HepG2 (cell line): ENCODE measurements around the gene NRSN2. TPM values are rescaled to one million over a fixed set of nuclear protein-coding genes. Genes with fewer than 3 reads are reported as not detected.

ENCODE experiments used
- BHLHE40 ChIP-seq: IDR thresholded peaks from 2 replicates; pipeline ENCODE4 v1.6.1; 2011; ENCODE audit warnings: low read length, improper control_type of control experiment
- CEBPG ChIP-seq: IDR thresholded peaks from 2 replicates; pipeline ENCODE4 v1.6.1; 2016
- HNRNPLL ChIP-seq: fragments of 200-400 bp; formaldehyde crosslinking; IDR thresholded peaks from 2 replicates; pipeline ENCODE4 v1.6.1; 2017; ENCODE audit warnings: mild to moderate bottlenecking, low read depth, low read length; ENCODE audit not compliant: poor library complexity, severe bottlenecking
- KLF15 ChIP-seq: sonication (generic); formaldehyde crosslinking; IDR thresholded peaks from 2 replicates; pipeline ENCODE4 v1.8.1; 2023; ENCODE audit warnings: borderline replicate concordance, mild to moderate bottlenecking, inconsistent platforms, missing genetic modification reagents, mixed read lengths
- MAFF ChIP-seq: IDR thresholded peaks from 2 replicates; pipeline ENCODE4 v1.6.1; 2011; ENCODE audit warnings: low read depth, low read length, improper control_type of control experiment
- MLLT10 ChIP-seq: sonication (generic); formaldehyde crosslinking; IDR thresholded peaks from 2 replicates; pipeline ENCODE4 v1.4.0; 2020; ENCODE audit warnings: missing genetic modification reagents
- MYC ChIP-seq: sonication (generic); formaldehyde crosslinking; IDR thresholded peaks from 2 replicates; pipeline ENCODE4 v1.9.0; 2021; ENCODE audit warnings: missing genetic modification reagents, borderline replicate concordance
- NRL ChIP-seq: sonication (generic); formaldehyde crosslinking; IDR thresholded peaks from 2 replicates; pipeline ENCODE4 v1.5.0; 2020; ENCODE audit warnings: missing genetic modification reagents, mild to moderate bottlenecking, moderate library complexity, borderline replicate concordance
- PHF21A ChIP-seq: sonication (generic); formaldehyde crosslinking; IDR thresholded peaks from 2 replicates; pipeline ENCODE4 v1.5.0; 2020; ENCODE audit warnings: mild to moderate bottlenecking, missing genetic modification reagents
- RFX1 ChIP-seq: fragments of 450-650 bp; IDR thresholded peaks from 2 replicates; pipeline ENCODE4 v1.6.1; 2017
- RXRB ChIP-seq: IDR thresholded peaks from 2 replicates; pipeline ENCODE4 v1.6.1; 2016; ENCODE audit warnings: borderline replicate concordance, missing genetic modification reagents, missing compliant biosample characterization
- SRSF4 ChIP-seq: fragments of 200-400 bp; formaldehyde crosslinking; IDR thresholded peaks from one replicate; pipeline ENCODE4 v1.6.1; 2018; ENCODE audit warnings: mild to moderate bottlenecking, low read depth, low read length, moderate library complexity; ENCODE audit not compliant: poor library complexity, severe bottlenecking
- ZFP36L2 ChIP-seq: sonication (generic); formaldehyde crosslinking; IDR thresholded peaks from 2 replicates; pipeline ENCODE4 v1.4.0; 2020; ENCODE audit warnings: missing genetic modification reagents
- ZFP41 ChIP-seq: sonication (generic); formaldehyde crosslinking; IDR thresholded peaks from 2 replicates; pipeline ENCODE4 v1.4.0; 2020; ENCODE audit warnings: mild to moderate bottlenecking, missing genetic modification reagents, borderline replicate concordance
- ZFP62 ChIP-seq: sonication (generic); formaldehyde crosslinking; IDR thresholded peaks from 2 replicates; pipeline ENCODE4 v1.4.0; 2020; ENCODE audit warnings: missing genetic modification reagents
- ZNF124 ChIP-seq: sonication (generic); formaldehyde crosslinking; IDR thresholded peaks from 2 replicates; pipeline ENCODE4 v1.4.0; 2020; ENCODE audit warnings: missing genetic modification reagents
- ZNF432 ChIP-seq: sonication (generic); formaldehyde crosslinking; IDR thresholded peaks from 2 replicates; pipeline ENCODE4 v1.5.0; 2020; ENCODE audit warnings: missing genetic modification reagents, mild to moderate bottlenecking, borderline replicate concordance
- ZNF484 ChIP-seq: sonication (generic); formaldehyde crosslinking; IDR thresholded peaks from 2 replicates; pipeline ENCODE4 v1.5.1; 2020; ENCODE audit warnings: mild to moderate bottlenecking, low read depth, missing genetic modification reagents, borderline replicate concordance
- ZNF709 ChIP-seq: sonication (generic); formaldehyde crosslinking; IDR thresholded peaks from 2 replicates; pipeline ENCODE4 v1.5.0; 2020; ENCODE audit warnings: mild to moderate bottlenecking, missing genetic modification reagents
- ZNF777 ChIP-seq: sonication (generic); formaldehyde crosslinking; IDR thresholded peaks from 2 replicates; pipeline ENCODE4 v1.4.0; 2020; ENCODE audit warnings: missing genetic modification reagents
- ZNF841 ChIP-seq: sonication (generic); formaldehyde crosslinking; IDR thresholded peaks from 2 replicates; pipeline ENCODE4 v1.8.1; 2023; ENCODE audit warnings: missing genetic modification reagents, borderline replicate concordance
- polyA plus RNA-seq, 8 experiments: library from polyadenylated mRNA; depleted of rRNA in 3 of 8; stranded (reverse) in 7 of 8; unstranded in 1 of 8; fragments of >200 nt; fragmentation: Illumina TruSeq in 4 of 8; extraction: Trizol in 4 of 8; gene quantifications; 2 replicates each; pipeline versions ENCODE4 v1.2.1 to v1.2.3, GENCODE V29; 2011 to 2016; ENCODE audit warnings: low read depth in 4 of 8, missing spikeins in 1 of 8, mixed read lengths in 1 of 8; ENCODE audit not compliant: insufficient read depth in 1 of 8
- total RNA-seq, 5 experiments: library from RNA; depleted of rRNA; stranded (reverse); fragments of >200 nt; fragmentation: Illumina TruSeq; extraction: Trizol; gene quantifications; 2 replicates each; pipeline ENCODE4 v1.2.3, GENCODE V29; 2016; ENCODE audit warnings: low read depth in 1 of 5
- TF ChIP-seq, protein P1 (sequence below): IDR thresholded peaks from 2 replicates; pipeline ENCODE4 v1.6.1; 2018; ENCODE audit warnings: missing genetic modification reagents
- TF ChIP-seq, protein P2 (sequence below): IDR thresholded peaks from 2 replicates; pipeline ENCODE4 v1.6.1; 2016; ENCODE audit warnings: low read depth, control low read depth
- TF ChIP-seq, protein P3 (sequence below): sonication (generic); formaldehyde crosslinking; IDR thresholded peaks from 2 replicates; pipeline ENCODE4 v1.4.0; 2020; ENCODE audit warnings: missing genetic modification reagents

Gene NRSN2
- total and polyA plus RNA-seq, 2 of the 13 experiments (the other 11 are each of a cell fraction or from before 2014, with no cell fraction given) = 32.3 to 49.4 TPM

DNA sequence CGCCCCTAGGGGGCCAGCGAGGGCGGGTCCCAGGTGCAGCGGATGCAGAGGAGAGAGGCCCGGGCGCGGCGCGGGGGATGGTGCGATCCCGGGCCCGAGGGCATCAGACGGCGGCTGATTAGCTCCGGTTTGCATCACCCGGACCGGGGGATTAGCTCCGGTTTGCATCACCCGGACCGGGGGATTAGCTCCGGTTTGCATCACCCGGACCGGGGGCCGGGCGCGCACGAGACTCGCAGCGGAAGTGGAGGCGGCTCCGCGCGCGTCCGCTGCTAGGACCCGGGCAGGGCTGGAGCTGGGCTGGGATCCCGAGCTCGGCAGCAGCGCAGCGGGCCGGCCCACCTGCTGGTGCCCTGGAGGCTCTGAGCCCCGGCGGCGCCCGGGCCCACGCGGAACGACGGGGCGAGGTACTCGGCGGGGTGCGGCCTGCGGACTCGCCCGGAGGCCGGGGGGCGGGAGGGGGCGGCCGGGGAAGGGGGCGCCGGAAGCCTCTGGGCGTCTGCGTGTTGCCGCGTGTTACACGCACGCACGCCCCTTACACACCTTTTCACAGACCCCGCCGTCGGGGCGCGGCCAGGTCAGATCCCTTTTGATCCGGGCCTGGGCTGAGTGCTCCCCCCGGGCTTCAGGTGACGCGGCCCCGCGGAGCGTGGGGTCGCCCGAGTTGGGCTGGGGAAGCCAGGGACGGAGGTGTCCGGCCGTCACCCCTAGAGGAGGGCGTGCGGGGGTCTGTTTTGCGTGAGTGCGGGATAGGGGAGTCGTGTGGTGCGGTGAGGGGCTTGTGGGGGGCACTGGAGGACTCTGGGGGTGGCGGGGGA, 34.1 kb downstream of the NRSN2 start (continued):
- TF ChIP-seq, protein P1, sequence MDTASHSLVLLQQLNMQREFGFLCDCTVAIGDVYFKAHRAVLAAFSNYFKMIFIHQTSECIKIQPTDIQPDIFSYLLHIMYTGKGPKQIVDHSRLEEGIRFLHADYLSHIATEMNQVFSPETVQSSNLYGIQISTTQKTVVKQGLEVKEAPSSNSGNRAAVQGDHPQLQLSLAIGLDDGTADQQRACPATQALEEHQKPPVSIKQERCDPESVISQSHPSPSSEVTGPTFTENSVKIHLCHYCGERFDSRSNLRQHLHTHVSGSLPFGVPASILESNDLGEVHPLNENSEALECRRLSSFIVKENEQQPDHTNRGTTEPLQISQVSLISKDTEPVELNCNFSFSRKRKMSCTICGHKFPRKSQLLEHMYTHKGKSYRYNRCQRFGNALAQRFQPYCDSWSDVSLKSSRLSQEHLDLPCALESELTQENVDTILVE (CRISPR knock-in tag) = peak; percentile 100
- TF ChIP-seq ZNF124 (CRISPR knock-in tag) (0 out of 2 replicates have a peak, but pooled peaks have one; percentile 67), MLLT10 (CRISPR knock-in tag) (peak; percentile 90), MYC (CRISPR knock-in tag) (peak; percentile 85), PHF21A (peak; percentile 89), ZFP41 (CRISPR knock-in tag) (no peak), HNRNPLL (peak; percentile 15), RFX1 (no peak), ZNF777 (CRISPR knock-in tag) (peak; percentile 95), ZNF432 (CRISPR knock-in tag) (0 out of 2 replicates have a peak, but pooled peaks have one; percentile 54), RXRB (CRISPR knock-in tag) (peak; percentile 79), ZNF484 (CRISPR knock-in tag) (no peak), KLF15 (CRISPR knock-in tag) (peak; percentile 80), MAFF (no peak), SRSF4 (peak; percentile 68), ZFP36L2 (0 out of 2 replicates have a peak, but pooled peaks have one; percentile 28), NRL (CRISPR knock-in tag) (peak; percentile 81), ZNF709 (CRISPR knock-in tag) (no peak), BHLHE40 (peak; percentile 92), CEBPG (peak; percentile 97), ZNF841 (CRISPR knock-in tag) (0 out of 2 replicates have a peak, but pooled peaks have one; percentile 73), ZFP62 (0 out of 2 replicates have a peak, but pooled peaks have one; percentile 68)
- TF ChIP-seq, protein P2, sequence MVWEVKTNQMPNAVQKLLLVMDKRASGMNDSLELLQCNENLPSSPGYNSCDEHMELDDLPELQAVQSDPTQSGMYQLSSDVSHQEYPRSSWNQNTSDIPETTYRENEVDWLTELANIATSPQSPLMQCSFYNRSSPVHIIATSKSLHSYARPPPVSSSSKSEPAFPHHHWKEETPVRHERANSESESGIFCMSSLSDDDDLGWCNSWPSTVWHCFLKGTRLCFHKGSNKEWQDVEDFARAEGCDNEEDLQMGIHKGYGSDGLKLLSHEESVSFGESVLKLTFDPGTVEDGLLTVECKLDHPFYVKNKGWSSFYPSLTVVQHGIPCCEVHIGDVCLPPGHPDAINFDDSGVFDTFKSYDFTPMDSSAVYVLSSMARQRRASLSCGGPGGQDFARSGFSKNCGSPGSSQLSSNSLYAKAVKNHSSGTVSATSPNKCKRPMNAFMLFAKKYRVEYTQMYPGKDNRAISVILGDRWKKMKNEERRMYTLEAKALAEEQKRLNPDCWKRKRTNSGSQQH = peak; percentile 20; the same call in 1 of the 2 replicates
- TF ChIP-seq, protein P3, sequence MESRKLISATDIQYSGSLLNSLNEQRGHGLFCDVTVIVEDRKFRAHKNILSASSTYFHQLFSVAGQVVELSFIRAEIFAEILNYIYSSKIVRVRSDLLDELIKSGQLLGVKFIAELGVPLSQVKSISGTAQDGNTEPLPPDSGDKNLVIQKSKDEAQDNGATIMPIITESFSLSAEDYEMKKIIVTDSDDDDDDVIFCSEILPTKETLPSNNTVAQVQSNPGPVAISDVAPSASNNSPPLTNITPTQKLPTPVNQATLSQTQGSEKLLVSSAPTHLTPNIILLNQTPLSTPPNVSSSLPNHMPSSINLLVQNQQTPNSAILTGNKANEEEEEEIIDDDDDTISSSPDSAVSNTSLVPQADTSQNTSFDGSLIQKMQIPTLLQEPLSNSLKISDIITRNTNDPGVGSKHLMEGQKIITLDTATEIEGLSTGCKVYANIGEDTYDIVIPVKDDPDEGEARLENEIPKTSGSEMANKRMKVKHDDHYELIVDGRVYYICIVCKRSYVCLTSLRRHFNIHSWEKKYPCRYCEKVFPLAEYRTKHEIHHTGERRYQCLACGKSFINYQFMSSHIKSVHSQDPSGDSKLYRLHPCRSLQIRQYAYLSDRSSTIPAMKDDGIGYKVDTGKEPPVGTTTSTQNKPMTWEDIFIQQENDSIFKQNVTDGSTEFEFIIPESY (CRISPR knock-in tag) = peak; percentile 75; the same call in 1 of the 2 replicates
